Measurements from ENCODE around the gene MRC2.
"Not testable (repeated sequence)": the region's sequence is repeated elsewhere in the genome, so short reads cannot be mapped to it uniquely, and the experiment has no call there.

Gene MRC2

GRCh38 chr17:62680541-62681052, 53.1 kb downstream of the MRC2 start:
- DNase-seq, result no peak

GRCh38 chr17:62681061-62681938, 53.8 kb downstream of the MRC2 start:
- DNase-seq, result no peak

GRCh38 chr17:62681939-62682381, 54.5 kb downstream of the MRC2 start:
- no peak for DNase-seq

GRCh38 chr17:62684179-62684578, 56.7 kb downstream of the MRC2 start:
- no peak for DNase-seq

GRCh38 chr17:62687997-62688396, 60.5 kb downstream of the MRC2 start:
- DNase-seq, result peak; percentile 29

- DNase-seq, result no peak
Measured at GRCh38 chr17:62688398-62689160, 61.1 kb downstream of the MRC2 start.

GRCh38 chr17:62689441-62690167, 62.1 kb downstream of the MRC2 start:
- no peak for DNase-seq

GRCh38 chr17:62690168-62690897, 62.9 kb downstream of the MRC2 start:
- no peak for DNase-seq

- not testable (repeated sequence) for DNase-seq
Measured at GRCh38 chr17:62691589-62691915, 64.1 kb downstream of the MRC2 start.

GRCh38 chr17:62692159-62692651, 64.7 kb downstream of the MRC2 start:
- DNase-seq, result no peak

- no peak for DNase-seq
Measured at GRCh38 chr17:62692721-62693431, 65.4 kb downstream of the MRC2 start.

GRCh38 chr17:62693616-62694409, 66.3 kb downstream of the MRC2 start:
- no peak for DNase-seq

- not testable (repeated sequence) for DNase-seq
Measured at GRCh38 chr17:62695093-62695738, 67.7 kb downstream of the MRC2 start.

GRCh38 chr17:62696256-62696655, 68.8 kb downstream of the MRC2 start:
- no peak for DNase-seq

- no peak for DNase-seq
Measured at GRCh38 chr17:62696726-62697490, 69.4 kb downstream of the MRC2 start.

- DNase-seq, result not testable (repeated sequence)
Measured at GRCh38 chr17:62698459-62698858, 71.0 kb downstream of the MRC2 start.

GRCh38 chr17:62700964-62701705, 73.7 kb downstream of the MRC2 start:
- DNase-seq, result no peak

- DNase-seq, result no peak
Measured at GRCh38 chr17:62701706-62702085, 74.2 kb downstream of the MRC2 start.

All from NCI-H345 (cell line).